ENCODE measurements around the gene IVD.
A peak's percentile ranks its signal among the peaks of the same experiment; 100 is the strongest.
"Not testable (repeated sequence)": the region's sequence is repeated elsewhere in the genome, so short reads cannot be mapped to it uniquely, and the experiment has no call there.

IVD gene

DNA sequence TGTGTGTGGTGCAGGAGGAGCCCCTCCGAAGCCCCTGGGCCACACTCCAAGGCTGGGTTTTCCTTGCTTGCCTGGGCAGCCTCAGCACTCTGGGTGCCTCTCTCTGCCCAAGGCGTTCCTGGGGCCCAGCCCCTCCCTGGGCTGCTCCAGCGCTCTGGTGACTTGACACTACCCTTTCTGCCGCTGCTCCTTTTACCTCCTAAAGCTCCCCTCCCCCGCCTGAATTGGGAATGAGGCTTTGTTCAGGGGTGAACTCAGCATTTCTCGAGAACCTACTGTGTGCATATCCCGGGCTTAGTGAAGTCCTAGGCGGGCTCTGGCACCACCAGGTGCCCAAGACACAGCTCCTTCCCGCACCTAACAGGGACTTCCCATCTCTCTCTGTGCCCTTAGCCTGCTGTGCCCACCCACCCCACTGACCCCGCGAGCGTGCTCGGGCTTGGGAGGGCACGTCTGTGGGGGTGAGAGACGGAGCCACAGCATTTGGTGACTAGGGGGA lies 33.9 kb downstream of the IVD start:
- ATAC-seq, result no peak
- DNase-seq, result no peak

DNA sequence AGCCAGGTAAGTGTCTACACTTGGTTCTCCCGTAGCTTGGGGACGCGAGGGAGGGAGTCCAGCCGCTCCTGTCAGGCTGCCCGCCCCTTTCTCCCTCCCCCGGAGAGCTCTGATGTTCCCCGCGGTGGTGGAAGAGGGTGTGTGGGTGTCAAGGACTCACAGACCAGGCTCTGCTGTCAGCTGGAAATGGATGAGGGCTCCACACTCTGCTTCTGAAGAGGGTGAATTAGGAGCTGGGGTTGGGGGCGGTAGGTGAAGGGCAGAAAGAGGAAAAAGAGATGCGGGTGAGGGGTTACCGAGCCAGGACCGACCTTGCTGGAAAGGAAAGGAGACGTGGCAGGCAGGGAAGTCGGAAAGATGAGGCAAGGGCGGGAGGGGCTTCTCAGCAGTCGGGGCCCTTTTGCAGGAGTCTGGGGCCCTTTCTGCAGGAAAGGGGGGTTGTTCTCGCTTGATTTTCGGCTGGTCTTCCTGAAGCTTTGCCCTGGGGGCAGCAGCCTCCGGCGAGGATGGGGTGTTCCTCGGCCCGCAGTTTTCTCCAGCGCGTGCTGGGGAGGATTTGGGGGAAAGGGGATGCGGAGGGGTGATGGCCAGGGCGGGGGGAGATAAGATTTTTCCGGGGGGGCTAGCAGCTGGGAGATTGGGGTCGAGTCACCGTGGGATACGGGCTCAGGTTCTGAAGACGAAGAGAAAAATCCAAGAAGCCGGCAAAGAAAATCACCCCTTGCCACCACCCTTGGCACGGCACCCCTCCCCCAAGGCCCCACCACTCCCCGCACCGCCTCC lies 34.6 kb downstream of the IVD start:
- ATAC-seq, result no peak
- DNase-seq, result peak; percentile 55

DNA sequence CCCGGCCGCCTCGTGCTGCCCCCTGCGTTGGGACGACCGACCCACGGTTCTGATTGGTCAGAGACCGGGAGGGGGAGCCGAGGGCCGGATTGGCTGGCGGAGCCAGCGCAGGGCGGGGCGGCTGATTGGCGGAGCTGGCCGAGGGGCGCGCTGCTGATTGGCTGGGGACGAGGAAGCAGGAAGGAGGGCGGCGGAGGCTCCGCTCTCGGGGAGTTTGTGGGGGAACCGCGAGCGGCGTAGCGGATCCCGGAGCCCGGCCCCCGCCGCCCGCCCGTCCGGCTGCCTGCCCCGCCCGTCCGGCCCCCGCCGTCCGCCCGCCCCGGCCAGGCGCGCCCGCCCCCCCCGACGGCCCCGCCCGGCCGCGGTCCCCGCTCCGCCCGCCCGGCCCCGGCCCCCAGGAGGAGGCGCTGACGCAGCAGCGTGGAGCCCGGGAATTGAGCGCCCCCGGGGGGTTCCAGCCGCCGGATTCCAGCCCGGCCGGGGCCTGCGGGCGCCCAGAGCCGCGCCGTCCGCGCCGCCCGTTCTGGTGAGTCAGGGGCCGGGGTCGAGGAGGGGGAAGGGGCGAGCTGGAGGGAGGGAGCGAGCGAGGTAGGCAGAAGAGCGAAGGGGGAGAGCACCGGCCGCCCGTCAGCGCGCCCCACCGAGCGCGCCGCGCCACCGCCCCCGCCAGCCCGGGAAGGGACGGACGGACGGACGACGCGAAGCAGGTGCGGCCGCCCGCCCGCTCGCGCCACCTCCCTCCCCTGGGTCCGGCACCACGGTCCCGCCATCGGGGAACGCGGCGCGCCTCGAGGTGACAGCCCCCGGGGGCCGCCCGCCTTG lies 35.4 kb downstream of the IVD start, which contains the start of gene BAHD1:
BAHD1 (plus strand) TSS at position 211 of the 822 bp plus-strand sequence. CDS start 17,512 bp downstream, outside the sequence.
- DNase-seq (peak; percentile 98), ATAC-seq (peak; percentile 93)

DNA sequence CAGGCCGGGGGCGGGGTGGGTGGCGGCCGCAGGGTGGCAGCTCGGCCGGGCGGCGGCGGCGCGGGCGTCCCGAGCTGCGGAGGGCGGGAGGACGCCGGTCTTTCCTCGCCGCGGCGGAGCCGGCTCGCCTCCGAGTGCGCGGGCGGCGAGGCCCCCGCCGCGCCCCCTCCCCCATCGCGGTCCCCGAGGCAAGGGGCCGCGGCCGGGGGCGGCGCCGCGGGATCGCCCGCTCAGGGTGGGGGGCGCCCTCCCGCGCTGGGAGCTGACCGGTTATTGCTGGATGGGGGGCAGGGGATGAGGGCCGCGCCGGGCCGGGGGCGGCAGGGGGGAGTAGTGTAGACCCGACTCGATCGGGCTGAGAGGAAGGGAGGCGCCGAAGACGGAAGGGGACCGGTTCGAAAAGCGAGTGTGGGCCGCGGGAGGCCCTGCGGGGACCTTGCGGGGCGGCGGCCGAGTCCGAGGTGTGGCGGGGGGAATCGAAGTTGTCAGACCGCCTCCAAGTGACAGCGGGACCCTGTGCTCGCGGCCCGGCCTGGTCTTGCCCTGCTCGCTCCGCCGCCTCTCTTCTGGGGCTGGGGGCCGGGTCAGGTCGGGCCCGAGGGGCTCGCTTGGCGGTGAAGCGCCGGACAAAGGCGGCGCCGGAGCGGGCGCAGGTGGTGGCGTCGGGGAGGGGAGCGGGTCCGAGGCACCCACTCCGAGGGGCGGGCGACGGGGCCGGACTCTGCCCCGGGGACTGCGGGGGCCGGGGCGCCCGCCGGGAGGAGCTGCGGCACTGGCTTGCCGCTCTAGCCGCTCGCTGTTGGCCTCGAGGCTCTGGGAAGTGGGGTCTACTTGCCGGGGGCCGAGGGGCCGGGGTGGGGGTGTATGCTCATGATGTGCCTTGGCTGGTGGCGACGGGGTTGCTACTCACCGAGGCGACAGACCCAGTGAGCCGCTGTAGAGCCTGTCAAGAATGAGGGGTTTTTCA lies 36.3 kb downstream of the IVD start:
- DNase-seq (peak; percentile 44), ATAC-seq (no peak)

DNA sequence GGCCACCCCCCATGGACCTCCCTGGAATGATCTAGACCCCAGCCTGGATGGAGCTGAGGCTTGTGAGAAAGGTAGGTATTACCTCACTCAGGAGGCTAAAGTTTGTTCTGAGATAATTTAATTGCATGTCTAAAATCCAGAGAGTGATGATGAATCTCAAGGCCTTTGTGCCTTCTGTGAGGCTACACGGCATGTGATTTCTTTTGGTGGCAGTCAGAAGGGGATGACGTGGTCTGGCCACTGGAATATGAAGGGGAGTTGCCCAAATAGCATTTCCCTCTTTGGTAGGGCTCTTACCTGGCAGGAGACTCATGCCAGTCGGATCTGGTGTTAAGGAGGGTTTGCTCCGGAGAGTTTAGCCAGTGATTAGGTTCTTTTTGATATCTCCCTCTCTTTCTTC lies 37.7 kb downstream of the IVD start:
- no peak for ATAC-seq
- no peak for DNase-seq

DNA sequence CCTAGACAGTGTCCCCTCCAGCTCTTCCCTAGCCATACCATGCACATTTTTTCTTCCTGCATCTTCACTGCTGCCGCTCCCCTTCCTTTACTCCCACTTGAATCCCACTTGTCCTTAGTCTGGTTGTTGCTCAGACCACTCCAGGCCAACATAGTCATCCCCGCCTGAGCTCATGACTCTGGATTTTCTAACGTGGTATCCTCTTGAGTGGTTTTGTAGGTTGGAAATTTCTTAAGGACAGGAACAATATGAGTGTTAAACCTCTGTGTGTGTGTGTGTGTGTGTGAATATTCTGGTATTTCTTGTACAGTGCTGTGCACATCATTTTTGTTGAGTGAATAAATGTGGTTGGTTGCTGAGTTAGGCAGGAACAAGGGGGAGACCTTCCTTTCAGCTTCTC lies 38.3 kb downstream of the IVD start:
- DNase-seq, result no peak
- no peak for ATAC-seq

DNA sequence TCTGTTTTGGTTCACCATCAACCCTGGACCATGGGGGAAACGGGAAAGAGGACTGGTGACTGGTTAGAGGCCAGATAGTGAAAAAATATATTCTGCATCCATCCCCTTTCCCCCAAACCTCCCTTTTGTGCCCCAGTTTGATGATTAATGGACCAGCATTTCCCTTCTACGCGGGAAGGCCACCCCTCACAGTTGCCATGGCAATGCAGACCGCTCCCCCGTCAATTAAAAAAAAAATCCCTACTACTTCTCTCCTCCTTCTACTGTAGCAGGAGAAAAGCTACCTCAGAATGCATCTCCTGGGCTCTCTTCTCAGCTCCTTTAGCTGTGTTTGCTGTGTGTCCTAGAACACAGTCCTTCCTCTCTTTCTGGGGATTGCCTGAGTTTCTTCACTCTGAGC lies 39.1 kb downstream of the IVD start:
- ATAC-seq (no peak), DNase-seq (no peak)

DNA sequence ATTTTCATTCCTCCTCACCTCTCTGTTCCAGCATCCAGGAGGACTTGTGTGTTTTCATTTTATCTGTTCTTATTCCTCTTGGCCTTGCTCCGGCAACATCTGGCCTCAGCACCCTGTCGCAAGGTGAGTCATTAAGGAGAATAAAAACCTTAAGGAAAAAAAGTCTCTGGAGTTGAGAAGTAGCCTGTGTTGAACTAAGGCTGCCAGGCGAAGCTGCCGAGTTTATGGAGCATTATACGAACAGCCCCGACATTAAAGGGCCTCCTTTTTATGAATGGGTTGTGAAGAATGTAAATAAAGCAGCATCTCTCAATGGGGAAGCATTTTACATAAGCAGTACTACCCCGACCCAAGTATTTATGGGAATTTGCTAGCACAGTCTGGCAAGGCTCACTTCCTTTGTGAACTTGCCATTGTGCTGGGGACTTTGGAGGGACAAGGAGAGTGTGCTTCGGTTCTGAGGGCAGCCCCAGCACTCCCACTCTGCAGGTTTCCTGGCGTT lies 39.9 kb downstream of the IVD start:
- no peak for ATAC-seq
- DNase-seq, result no peak

DNA sequence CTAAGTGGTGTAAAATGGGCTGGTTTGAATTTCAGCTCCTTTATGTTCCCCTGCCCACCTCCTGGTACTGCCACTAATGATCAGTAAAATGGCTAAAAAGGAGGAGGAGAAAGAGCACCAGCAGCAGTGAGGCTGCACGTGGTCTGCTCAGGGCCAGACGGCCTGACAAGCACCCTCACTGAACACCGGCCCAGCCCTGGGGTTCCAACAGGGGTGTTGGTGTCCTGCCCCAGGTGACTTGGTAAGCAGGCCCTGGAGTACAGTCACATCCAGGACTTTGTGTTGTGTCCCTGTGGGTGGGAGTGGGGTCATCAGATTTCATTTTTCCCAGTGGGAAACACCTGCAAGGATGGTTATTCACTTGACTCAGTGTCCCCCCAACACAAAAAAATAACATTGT lies 40.5 kb downstream of the IVD start:
- ATAC-seq (no peak), DNase-seq (no peak)

DNA sequence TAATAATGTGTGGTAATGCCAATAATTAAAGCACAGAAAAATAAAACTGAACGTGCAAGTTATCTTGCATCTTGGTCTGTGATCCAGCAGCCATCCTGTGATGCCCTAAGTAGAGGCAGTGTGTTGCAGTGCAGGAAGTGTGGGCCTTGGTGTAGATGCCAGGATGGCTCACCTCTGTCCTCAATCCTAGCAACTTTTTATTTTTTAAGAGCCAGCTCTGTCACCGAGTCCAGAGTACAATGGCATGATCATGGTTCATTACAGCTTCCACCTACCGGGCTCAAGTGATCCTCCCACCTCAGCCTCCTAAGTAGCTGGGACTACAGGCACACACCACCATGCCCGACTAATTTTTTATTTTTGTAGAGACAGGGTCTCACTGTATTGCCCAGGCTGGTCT lies 42.8 kb downstream of the IVD start:
- no peak for ATAC-seq

DNA sequence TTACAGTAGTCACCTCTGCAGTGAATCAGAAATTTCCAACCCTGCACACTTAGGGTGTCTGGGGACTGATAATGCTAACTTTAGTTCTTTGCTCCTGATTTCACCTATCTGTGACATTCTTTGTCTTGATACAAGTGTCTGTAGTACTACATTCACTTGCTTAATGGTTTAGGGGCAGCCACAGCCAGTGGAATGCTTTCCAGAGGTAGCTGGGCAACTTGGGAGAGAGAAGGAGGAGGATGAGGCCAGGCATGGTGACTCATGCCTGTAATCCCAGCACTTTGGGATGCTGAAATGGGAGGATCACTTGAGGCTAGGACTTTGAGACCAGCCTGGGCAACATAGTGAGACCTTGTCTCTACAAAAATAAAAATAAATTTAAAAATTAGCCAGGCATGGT lies 43.7 kb downstream of the IVD start:
- ATAC-seq (no peak), DNase-seq (no peak)

More for the DNA sequence above, 42.8 kb downstream of the IVD start:
- DNase-seq, result no peak

DNA sequence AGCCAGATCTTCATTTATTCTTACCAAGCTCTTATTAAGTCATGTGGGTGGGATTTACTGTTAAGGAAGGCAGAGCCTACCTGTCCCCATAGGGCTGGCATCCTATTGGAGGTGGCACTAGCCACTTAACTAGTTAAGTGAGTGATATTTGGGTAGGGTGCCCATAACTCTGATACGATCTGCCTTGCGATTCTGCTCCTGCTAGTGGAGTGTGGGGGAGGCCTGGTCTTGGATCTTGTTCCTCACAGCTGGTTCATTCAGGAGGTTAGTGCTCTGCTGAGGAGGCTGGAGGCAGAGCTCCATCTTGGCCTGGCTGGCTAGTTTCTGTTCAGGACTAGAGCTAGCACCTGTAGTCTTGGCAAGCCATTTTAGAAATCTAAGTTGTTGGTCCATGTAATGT lies 44.5 kb downstream of the IVD start:
- no peak for ATAC-seq

DNA sequence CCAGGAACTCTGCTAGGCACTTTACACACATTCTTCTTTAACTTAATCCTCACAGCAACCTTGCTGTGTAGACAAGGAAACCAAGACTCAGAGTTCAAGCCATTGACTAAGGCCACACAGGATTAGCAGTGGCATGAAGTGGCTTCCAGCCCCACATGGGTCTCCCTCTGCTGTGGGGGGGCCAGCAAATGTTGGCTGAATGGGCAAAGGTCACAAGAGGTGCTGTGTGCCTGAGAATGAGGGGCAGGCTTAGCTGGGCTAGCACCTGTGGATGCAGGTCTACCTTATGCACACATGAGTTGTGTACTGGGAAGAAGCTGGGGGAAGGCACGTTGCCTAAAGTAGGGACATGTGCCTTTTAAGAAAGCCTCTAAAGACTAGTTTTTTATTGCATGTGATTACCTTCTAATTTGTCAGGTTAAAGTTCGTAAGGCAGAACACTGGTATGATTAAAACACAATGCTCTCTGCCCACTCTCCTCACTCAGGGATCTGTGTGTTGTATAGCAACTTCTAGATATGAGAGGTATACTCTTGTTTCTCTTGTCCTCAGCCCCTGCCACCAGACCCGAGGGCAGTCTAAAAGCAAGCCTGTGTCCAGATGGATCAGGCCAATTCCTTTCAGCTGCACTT lies 46.0 kb downstream of the IVD start:
- DNase-seq (no peak), ATAC-seq (no peak)

More for the DNA sequence above, 44.5 kb downstream of the IVD start:
- no peak for DNase-seq

DNA sequence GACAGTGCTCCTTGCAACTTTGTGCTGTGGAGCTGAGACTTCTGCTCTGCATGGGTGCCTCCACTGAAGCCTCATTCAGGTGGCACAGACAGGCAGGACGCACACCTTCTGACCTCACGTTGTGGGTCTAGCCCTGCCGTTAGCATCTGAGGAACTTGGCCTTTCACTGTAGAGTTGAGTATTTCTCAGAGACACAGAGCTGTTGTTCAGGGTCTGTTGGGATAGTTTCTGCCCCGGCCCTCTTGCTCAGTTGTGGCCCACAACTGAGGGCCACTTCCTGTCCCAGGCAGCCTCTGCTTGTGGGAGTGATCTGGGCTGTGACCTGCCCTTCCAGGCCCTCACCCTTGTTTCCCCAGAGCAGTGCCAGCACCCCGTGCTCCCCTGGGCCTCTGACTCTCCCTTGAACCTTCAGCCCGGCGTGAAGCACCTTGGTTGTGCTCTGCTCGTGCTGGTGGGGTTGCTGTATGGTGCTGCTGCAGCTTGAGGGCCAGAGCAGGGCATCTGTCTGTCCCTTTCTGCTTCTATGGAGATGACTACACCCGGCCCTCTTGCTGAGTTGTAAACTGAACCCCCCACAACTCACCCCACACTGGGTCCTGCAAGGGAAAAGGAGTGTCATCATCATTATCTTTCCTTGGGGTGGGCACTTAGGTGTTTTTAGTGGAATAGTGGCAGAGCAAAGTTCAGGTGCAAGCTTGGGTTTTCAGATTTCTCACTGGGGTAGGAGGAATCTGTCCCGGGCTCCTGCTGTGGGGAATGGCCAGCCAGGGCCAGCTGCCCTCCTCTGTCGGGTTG lies 46.9 kb downstream of the IVD start:
- ATAC-seq (peak; percentile 35), DNase-seq (no peak)

DNA sequence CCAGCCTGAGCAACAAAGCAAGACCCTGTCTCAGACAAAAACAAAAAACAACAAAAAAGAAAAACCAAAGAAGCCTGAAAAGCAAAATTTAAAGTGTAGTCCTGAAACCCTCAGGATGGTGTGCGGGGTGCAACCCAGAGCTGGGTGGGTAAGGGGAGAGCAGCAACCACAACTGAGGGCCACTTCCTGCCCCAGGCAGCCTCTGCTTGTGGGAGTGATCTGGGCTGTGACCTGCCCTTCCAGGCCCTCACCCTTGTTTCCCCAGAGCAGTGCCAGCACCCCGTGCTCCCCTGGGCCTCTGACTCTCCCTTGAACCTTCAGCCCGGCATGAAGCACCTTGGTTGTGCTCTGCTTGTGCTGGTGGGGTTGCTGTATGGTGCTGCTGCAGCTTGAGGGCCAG lies 48.3 kb downstream of the IVD start:
- not testable (repeated sequence) for DNase-seq
- peak; percentile 53 for ATAC-seq

DNA sequence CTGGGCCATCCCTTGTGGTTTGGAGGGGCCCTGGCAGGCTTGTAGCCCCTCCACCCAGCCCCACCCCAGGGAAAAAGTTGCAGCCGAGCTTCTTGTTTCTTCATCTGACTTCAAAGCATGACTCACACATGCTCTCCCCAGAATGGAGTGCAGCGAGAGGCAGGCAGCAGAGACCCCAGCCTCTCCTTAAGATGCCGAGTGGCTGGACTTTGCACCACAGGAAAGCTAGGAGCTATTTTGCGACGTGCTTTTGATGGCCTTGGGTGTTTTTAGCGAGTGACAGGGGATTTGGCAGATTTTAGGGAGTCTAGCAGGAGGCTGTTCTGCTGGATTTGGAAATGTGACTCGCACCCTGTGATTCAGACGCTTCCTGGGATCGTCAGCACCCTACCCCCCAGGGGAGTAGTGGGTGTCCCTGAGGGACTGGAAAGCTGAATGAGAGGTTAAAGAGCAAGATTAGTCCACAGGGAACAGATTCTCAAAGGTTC lies 49.4 kb downstream of the IVD start:
- ATAC-seq (peak; percentile 52), DNase-seq (no peak)

DNA sequence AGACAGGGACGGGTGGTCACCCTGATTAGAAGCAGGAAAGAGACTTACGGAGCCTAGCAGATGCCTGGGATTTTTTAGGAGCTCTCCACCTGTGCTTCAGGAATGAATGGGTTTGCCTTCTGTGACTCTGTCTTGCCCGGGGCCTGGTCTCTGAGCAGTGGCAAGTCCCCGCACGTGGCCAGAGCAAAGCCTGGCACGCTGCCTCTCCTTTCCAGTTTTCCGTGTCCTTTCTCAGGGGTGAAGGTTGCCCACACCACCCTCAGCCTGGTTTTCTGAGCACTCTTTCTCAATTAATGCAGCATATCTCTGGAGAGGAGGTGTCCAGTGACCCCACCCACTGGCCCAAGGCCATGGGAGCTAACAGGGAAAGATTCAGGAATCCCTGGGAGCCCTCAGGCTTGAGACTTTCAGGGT lies 50.7 kb downstream of the IVD start:
- DNase-seq, result no peak
- ATAC-seq, result no peak

DNA sequence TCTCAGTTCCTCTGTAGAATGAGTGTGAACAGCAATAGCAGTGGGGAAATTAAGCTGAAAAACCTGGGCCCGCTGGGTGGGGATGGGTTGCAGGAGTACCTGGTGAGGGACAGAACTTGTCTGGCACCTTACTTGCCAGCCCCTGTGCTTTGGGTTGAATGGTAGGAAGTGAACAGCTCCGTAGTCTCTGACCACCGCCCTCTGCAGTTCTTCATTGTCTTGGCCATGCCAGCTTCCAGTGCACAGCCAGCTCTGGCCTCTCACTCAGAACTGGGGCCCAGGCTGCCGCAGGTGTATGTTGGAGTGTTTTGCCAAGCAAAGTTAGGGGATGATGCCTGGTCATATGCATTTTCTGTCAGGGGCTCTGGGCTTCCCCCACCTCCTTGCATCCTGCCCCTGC lies 51.1 kb downstream of the IVD start:
- DNase-seq (no peak), ATAC-seq (no peak)

DNA sequence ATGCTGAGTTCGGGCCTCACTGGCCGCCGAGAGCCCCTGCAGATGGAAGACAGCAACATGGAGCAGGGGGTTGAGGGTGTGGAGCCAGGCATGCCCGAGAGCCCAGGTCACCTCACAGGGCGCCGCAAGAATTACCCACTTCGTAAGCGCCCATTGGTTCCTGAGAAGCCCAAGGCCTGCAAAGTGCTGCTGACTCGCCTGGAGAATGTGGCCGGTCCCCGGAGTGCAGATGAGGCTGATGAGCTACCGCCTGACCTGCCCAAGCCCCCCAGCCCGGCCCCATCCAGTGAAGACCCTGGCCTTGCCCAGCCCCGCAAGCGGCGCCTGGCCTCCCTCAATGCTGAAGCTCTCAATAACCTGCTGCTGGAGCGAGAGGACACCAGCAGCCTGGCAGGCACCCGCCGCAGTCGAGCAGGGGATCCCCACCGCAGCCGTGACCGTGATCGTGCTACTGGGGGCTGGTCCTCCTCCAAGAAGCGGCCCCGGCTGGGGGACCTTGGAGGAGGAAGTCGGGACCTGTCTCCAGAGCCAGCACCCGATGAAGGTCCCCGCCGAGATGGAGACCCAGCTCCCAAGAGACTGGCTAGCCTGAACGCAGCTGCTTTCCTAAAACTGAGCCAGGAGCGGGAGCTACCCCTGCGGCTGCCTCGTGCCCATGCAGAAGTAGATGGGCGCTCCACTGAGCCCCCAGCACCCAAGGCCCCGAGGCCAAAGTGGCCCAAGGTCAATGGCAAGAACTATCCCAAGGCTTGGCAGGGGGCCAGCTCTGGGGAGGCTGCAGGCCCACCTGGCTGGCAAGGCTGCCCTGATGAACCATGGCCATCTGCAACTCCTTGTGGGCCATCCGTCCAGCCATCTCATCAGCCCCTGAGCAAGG lies 53.1 kb downstream of the IVD start:
- DNase-seq, result no peak
- no peak for ATAC-seq
